ENCODE measurements around the gene SLF1.

DNA sequence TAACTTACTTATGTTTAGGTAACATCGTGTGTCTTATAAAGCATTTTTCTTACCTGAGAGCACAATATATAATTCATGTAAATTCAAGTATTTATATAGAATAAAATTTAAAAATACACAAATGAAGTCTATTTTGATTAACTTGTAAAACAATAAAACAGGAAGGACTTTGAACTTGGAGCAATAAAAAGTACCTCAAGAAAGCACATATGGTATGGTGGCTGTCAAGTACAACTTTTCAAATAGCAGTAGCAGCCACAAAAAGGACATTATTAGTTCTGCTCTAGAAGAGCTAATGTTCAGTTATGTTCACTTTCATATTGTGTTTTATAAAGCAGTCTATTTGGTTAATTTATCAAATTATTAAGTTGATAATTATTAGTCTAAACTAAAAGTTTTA is 31.4 kb downstream of the SLF1 start:
- TF ChIP-seq CTCF (conservative IDR thresholded peaks at IDR 0.05; ENCODE audit: low read length) = no peak
- no peak for TF ChIP-seq EZH2phosphoT487 (IDR thresholded peaks at IDR 0.05; ENCODE audit: borderline replicate concordance)
